Caco-2 (cell line): ENCODE results near the gene GLMP. TPM values are rescaled to one million over a fixed set of nuclear protein-coding genes. Genes with fewer than 3 reads are reported as not detected.

ENCODE experiments used
- BruUV-seq: library from RNA; stranded (reverse); fragments of 400-500 nt; replicated peaks from 2 replicates; lab custom pipeline; 2021; lab: Mats Ljungman, UMichigan
- CTCF ChIA-PET: fragments of 300-600 bp; sonication (Branson Sonifier 250); formaldehyde crosslinking; loops from one replicate; lab custom pipeline; 2022; ENCODE audit warnings: antibody characterized with exemption; lab: Charles Lee
- POLR2A ChIA-PET: fragments of 300-600 bp; sonication (Branson Sonifier 250); formaldehyde crosslinking; loops from one replicate; lab custom pipeline; 2022; ENCODE audit warnings: antibody characterized with exemption; lab: Charles Lee
- DNase-seq, 2 experiments: peaks; one replicate each; pipeline versions ENCODE4 v3.0.0 to v3.0.0-alpha.2; 2020 to 2022
- H3K27me3 ChIP-seq: replicated peaks from 2 replicates; pipeline ENCODE4 v1.6.0; 2011; ENCODE audit warnings: low read length; ENCODE audit not compliant: control insufficient read depth, insufficient read depth
- H3K36me3 ChIP-seq: 2 replicates; pipeline ENCODE4 v1.5.1; 2011; ENCODE audit warnings: low read length; ENCODE audit not compliant: control insufficient read depth, insufficient read depth
- H3K4me1 ChIP-seq: fragments of 250-450 bp; sonication (Bioruptor Pico); 2 replicates; pipeline ENCODE4 v1.5.1; 2020; ENCODE audit warnings: mild to moderate bottlenecking
- H3K4me3 ChIP-seq: 2 replicates; pipeline ENCODE4 v1.5.1; 2011; ENCODE audit warnings: low read depth, mild to moderate bottlenecking, control low read depth, low read length
- H3K9me3 ChIP-seq: fragments of 250-450 bp; sonication (Bioruptor Pico); 2 replicates; pipeline ENCODE4 v1.5.1; 2020; ENCODE audit warnings: mild to moderate bottlenecking, moderate library complexity
- H3K27ac Mint-ChIP-seq: one replicate; pipeline ENCODE4 v1.8.0; 2022; ENCODE audit warnings: mixed read lengths; ENCODE audit not compliant: unreplicated experiment
- H3K27me3 Mint-ChIP-seq: one replicate; pipeline ENCODE4 v1.8.0; 2022; ENCODE audit warnings: mixed read lengths; ENCODE audit not compliant: insufficient read depth, unreplicated experiment
- H3K36me3 Mint-ChIP-seq: one replicate; pipeline ENCODE4 v1.8.0; 2022; ENCODE audit warnings: mild to moderate bottlenecking, mixed read lengths; ENCODE audit not compliant: insufficient read depth, unreplicated experiment
- H3K4me1 Mint-ChIP-seq: one replicate; pipeline ENCODE4 v1.8.0; 2022; ENCODE audit warnings: low read depth, mixed read lengths; ENCODE audit not compliant: unreplicated experiment
- H3K4me3 Mint-ChIP-seq: one replicate; pipeline ENCODE4 v1.8.0; 2022; ENCODE audit warnings: mild to moderate bottlenecking, moderate library complexity, mixed read lengths; ENCODE audit not compliant: unreplicated experiment
- H3K9me3 Mint-ChIP-seq: one replicate; pipeline ENCODE4 v1.8.0; 2022; ENCODE audit warnings: mixed read lengths; ENCODE audit not compliant: unreplicated experiment
- intact Hi-C: fragments of 100-400 bp; cut with micrococcal nuclease; formaldehyde crosslinking; loops from one replicate; pipeline ENCODE4 v1.10.0; 2022; ENCODE audit not compliant: unreplicated experiment
- total RNA-seq: library from RNA; stranded (reverse); gene quantifications from 2 replicates; pipeline ENCODE4 v1.2.3, GENCODE V29; 2022
- TF ChIP-seq, protein P1 (sequence below), 2 experiments: fragments of 200-600 bp in 1 of 2; IDR thresholded peaks; 1 replicate in 1 of 2; 2 replicates in 1 of 2; pipeline versions ENCODE4 v1.5.1 to v1.8.0; 2011 to 2022; ENCODE audit warnings: antibody characterized with exemption in 1 of 2, control low read depth in 1 of 2, inconsistent platforms in 1 of 2, low read depth in 1 of 2, low read length in 1 of 2, mild to moderate bottlenecking in 1 of 2, moderate library complexity in 1 of 2; ENCODE audit not compliant: insufficient read depth in 1 of 2, severe bottlenecking in 1 of 2, unreplicated experiment in 1 of 2

GLMP gene
- total RNA-seq, 1 experiment from 2014 or later, result 63.9 TPM

- H3K9me3 ChIP-seq, result no peaks in the 10 kb centered on the region
- no TSS peak for BruUV-seq
- Mint-ChIP-seq H3K9me3 (no peaks in the 10 kb centered on the region), H3K27ac (peak within 1 kb of the TSS; percentile 61), H3K4me3 (peak within 1 kb of the TSS; percentile 78), H3K36me3 (peaks cover 25% of the 10 kb centered on the region), H3K4me1 (peaks cover 12% of the 10 kb centered on the region), H3K27me3 (no peaks in the 10 kb centered on the region)
- TF ChIP-seq, protein P1, sequence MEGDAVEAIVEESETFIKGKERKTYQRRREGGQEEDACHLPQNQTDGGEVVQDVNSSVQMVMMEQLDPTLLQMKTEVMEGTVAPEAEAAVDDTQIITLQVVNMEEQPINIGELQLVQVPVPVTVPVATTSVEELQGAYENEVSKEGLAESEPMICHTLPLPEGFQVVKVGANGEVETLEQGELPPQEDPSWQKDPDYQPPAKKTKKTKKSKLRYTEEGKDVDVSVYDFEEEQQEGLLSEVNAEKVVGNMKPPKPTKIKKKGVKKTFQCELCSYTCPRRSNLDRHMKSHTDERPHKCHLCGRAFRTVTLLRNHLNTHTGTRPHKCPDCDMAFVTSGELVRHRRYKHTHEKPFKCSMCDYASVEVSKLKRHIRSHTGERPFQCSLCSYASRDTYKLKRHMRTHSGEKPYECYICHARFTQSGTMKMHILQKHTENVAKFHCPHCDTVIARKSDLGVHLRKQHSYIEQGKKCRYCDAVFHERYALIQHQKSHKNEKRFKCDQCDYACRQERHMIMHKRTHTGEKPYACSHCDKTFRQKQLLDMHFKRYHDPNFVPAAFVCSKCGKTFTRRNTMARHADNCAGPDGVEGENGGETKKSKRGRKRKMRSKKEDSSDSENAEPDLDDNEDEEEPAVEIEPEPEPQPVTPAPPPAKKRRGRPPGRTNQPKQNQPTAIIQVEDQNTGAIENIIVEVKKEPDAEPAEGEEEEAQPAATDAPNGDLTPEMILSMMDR (IDR thresholded peaks at IDR 0.05; ENCODE audit: insufficient read depth in 1 of 2, low read depth in 1 of 2, low read length in 1 of 2, severe bottlenecking in 1 of 2, unreplicated experiment in 1 of 2), result no peak
- POLR2A ChIA-PET, result interaction anchor here (0.6 to 2.3 kb wide), 3 partner anchors 11 to 87 kb away, joined by 3 to 13 read pairs (median 5); partner anchors contain the start of genes GLMP and PMF1
- no peaks in the 10 kb centered on the region for H3K27me3 ChIP-seq
- peaks cover 5% of the 10 kb centered on the region for H3K36me3 ChIP-seq
- peaks cover 24% of the 10 kb centered on the region for H3K4me1 ChIP-seq
- CTCF ChIA-PET, result interaction anchor here (3.7 kb wide), 1 partner anchor 59 kb away, joined by 22 read pairs; no protein-coding TSS in a partner anchor
- peak within 1 kb of the TSS; percentile 78 for H3K4me3 ChIP-seq
- intact Hi-C loops, result loop anchor here (1.0 kb wide), 1 partner anchor 35 kb away; no protein-coding TSS in a partner anchor
- DNase-seq, result peak; percentile 78 to 79
Observed at GRCh38 chr1:156284112-156284511, 11.4 kb downstream of the GLMP start, which contains the start of gene TMEM79. Gene TMEM79 (plus strand): TSS chr1:156284325. CDS start chr1:156285227, 902 bp downstream.

DNA sequence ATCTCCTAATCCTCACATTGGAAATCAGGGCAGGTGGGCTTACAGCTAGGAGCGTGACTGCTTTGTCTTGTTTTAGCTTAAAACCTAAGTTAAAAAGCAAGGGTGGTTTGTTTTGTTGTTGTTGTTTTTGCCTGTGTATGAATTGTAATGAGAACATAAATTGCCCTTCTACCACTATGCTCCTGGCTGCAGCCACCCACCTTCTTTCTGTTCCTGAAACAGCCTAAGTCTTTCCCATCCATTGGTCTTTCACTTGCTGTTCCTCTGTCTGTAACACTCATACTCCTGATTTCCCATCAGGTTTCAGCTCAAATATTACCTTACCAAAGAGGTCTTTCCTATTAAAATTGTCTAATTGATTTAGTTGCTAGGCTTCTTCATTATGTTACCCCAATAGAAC, 12.0 kb downstream of the GLMP start:
- H3K27me3 ChIP-seq, result no peaks in the 10 kb centered on the region
- Mint-ChIP-seq H3K9me3 (no peaks in the 10 kb centered on the region), H3K27ac (peak overlapping the region; percentile 61), H3K4me1 (peaks cover 12% of the 10 kb centered on the region), H3K4me3 (peak overlapping the region; percentile 78), H3K36me3 (peaks cover 27% of the 10 kb centered on the region), H3K27me3 (no peaks in the 10 kb centered on the region)
- ChIA-PET CTCF (interaction anchor here (1.2 to 3.7 kb wide), 4 partner anchors 36 to 162 kb away, joined by 5 to 22 read pairs (median 5); no protein-coding TSS in a partner anchor), POLR2A (interaction anchor here (0.6 to 2.3 kb wide), 7 partner anchors 8 to 340 kb away, joined by 3 to 13 read pairs (median 5); partner anchors contain the start of genes CCT3, GLMP, PMF1 and TSACC)
- no peaks in the 10 kb centered on the region for H3K9me3 ChIP-seq
- no TSS peak for BruUV-seq
- intact Hi-C loops, result no loop called here
- peaks cover 4% of the 10 kb centered on the region for H3K36me3 ChIP-seq
- TF ChIP-seq, protein P1 (IDR thresholded peaks at IDR 0.05; ENCODE audit: insufficient read depth in 1 of 2, low read depth in 1 of 2, low read length in 1 of 2, severe bottlenecking in 1 of 2, unreplicated experiment in 1 of 2), result no peak
- peaks cover 24% of the 10 kb centered on the region for H3K4me1 ChIP-seq
- no peak for DNase-seq
- peak overlapping the region; percentile 78 for H3K4me3 ChIP-seq

- peak within 1 kb of the TSS; percentile 78 for H3K4me3 Mint-ChIP-seq
- H3K27me3 Mint-ChIP-seq, result no peaks in the 10 kb centered on the region
- peaks cover 24% of the 10 kb centered on the region for H3K4me1 ChIP-seq
- peaks cover 17% of the 10 kb centered on the region for H3K4me1 Mint-ChIP-seq
- intact Hi-C loops, result loop anchor here (1.0 kb wide), 1 partner anchor 56 kb away; the partner anchor contains the start of genes CCT3 and TSACC
- H3K4me3 ChIP-seq, result peak within 1 kb of the TSS; percentile 78
- peak; percentile 98 for DNase-seq
- H3K9me3 ChIP-seq, result no peaks in the 10 kb centered on the region
- ChIA-PET CTCF (interaction anchor here (0.6 to 3.7 kb wide), 9 partner anchors 37 to 379 kb away, joined by 3 to 22 read pairs (median 5); partner anchors contain the start of gene SLC25A44), POLR2A (interaction anchor here (0.6 to 2.3 kb wide), 10 partner anchors 9 to 339 kb away, joined by 3 to 13 read pairs (median 5); partner anchors contain the start of genes ARHGEF2, CCT3, GLMP and MEF2D)
- H3K27ac Mint-ChIP-seq, result peak within 1 kb of the TSS; percentile 61
- H3K27me3 ChIP-seq, result no peaks in the 10 kb centered on the region
- H3K36me3 Mint-ChIP-seq, result peaks cover 32% of the 10 kb centered on the region
- peaks cover 7% of the 10 kb centered on the region for H3K36me3 ChIP-seq
- no TSS peak for BruUV-seq
- TF ChIP-seq, protein P1 (IDR thresholded peaks at IDR 0.05; ENCODE audit: insufficient read depth in 1 of 2, low read depth in 1 of 2, low read length in 1 of 2, severe bottlenecking in 1 of 2, unreplicated experiment in 1 of 2), result no peak
- H3K9me3 Mint-ChIP-seq, result no peaks in the 10 kb centered on the region
Observed at GRCh38 chr1:156282479-156283222, 12.8 kb downstream of the GLMP start, which contains the start of gene SMG5. Gene SMG5 (minus strand): TSS chr1:156282825. CDS start chr1:156282680, 145 bp downstream.
